HCT116 (cell line): Measurements from ENCODE around the gene CLN6. TPM values are rescaled to one million over a fixed set of nuclear protein-coding genes. Genes with fewer than 3 reads are reported as not detected.

ENCODE experiments used
- ATAC-seq: fragments of 200-7000 bp; cut with Tn5 transposase; 2 replicates; pipeline ENCODE4 v1.9.1; 2020; ENCODE audit warnings: mild to moderate bottlenecking, moderate library complexity
- BruUV-seq: library from RNA; stranded (reverse); fragments of 400-500 nt; replicated peaks from 2 replicates; lab custom pipeline; 2021; lab: Mats Ljungman, UMichigan
- CTCF ChIA-PET: fragments of 300-600 bp; sonication (Branson Sonifier 250); formaldehyde crosslinking; loops from one replicate; lab custom pipeline; 2021; ENCODE audit warnings: antibody characterized with exemption; lab: Charles Lee
- POLR2A ChIA-PET: fragments of 300-600, 350-600 bp; sonication (Branson Sonifier 250); formaldehyde crosslinking; loops from one replicate; lab custom pipeline; 2021; ENCODE audit warnings: antibody characterized with exemption; lab: Charles Lee
- RAD21 ChIA-PET, 2 experiments: fragments of 300-600 bp; sonication (Branson Sonifier 250); formaldehyde crosslinking; loops; one replicate each; lab custom pipeline; 2023; ENCODE audit warnings: low total read pairs in 2 of 2; ENCODE audit not compliant: uncharacterized antibody in 2 of 2, unreplicated experiment in 2 of 2, low non-redundant PET in 1 of 2; lab: Charles Lee
- DNase-seq: peaks from one replicate; pipeline ENCODE4 v3.0.0-alpha.2; 2010; ENCODE audit warnings: low read depth, low spot score
- H2AFZ ChIP-seq: fragments of 200-600 bp; shearing (Covaris generic), sonication (generic); 2 replicates; pipeline ENCODE4 v1.6.1; 2017; ENCODE audit warnings: low read depth, mixed run types, mixed read lengths, antibody characterized with exemption, low read length; ENCODE audit not compliant: poor library complexity, severe bottlenecking
- H3K27ac ChIP-seq: 2 replicates; pipeline ENCODE4 v1.5.1; 2012; ENCODE audit warnings: low read depth, low read length
- H3K27me3 ChIP-seq: fragments of 200-600 bp; sonication (generic); 2 replicates; pipeline ENCODE4 v1.6.1; 2016; ENCODE audit warnings: mixed run types, low read length, mixed read lengths; ENCODE audit not compliant: insufficient read depth
- H3K36me3 ChIP-seq, 2 experiments: fragments of 200-500 bp in 1 of 2; fragments of 200-600 bp in 1 of 2; sonication (Bioruptor generic) in 1 of 2; sonication (generic) in 1 of 2; 2 replicates each; pipeline versions ENCODE4 v1.5.1 to v1.6.1; 2014 to 2016; ENCODE audit warnings: low read length in 2 of 2, inconsistent platforms in 1 of 2, mixed read lengths in 1 of 2, mixed run types in 1 of 2; ENCODE audit not compliant: insufficient read depth in 2 of 2, control insufficient read depth in 1 of 2
- H3K4me1 ChIP-seq, 2 experiments: fragments of 200-600 bp in 1 of 2; sonication (generic) in 1 of 2; 2 replicates each; pipeline versions ENCODE4 v1.5.1 to v1.6.1; 2012 to 2017; ENCODE audit warnings: low read length in 2 of 2, inconsistent platforms in 1 of 2, mild to moderate bottlenecking in 1 of 2, mixed read lengths in 1 of 2, mixed run types in 1 of 2, moderate library complexity in 1 of 2; ENCODE audit not compliant: insufficient read depth in 2 of 2, control insufficient read depth in 1 of 2
- H3K4me2 ChIP-seq: fragments of 200-600 bp; sonication (generic); 2 replicates; pipeline ENCODE4 v1.6.1; 2017; ENCODE audit warnings: mixed run types, low read length, mixed read lengths
- H3K4me3 ChIP-seq, 2 experiments: fragments of 200-600 bp in 1 of 2; sonication (generic) in 1 of 2; replicated peaks in 1 of 2; 2 replicates each; pipeline ENCODE4 v1.5.1; 2011 to 2016; ENCODE audit warnings: low read length in 2 of 2, control low read depth in 1 of 2, low read depth in 1 of 2, mild to moderate bottlenecking in 1 of 2, mixed read lengths in 1 of 2, mixed run types in 1 of 2
- H3K79me2 ChIP-seq: fragments of 200-600 bp; sonication (generic); 2 replicates; pipeline ENCODE4 v1.6.1; 2017; ENCODE audit warnings: mild to moderate bottlenecking, mixed run types, low read length, moderate library complexity, mixed read lengths; ENCODE audit not compliant: insufficient read depth
- H3K9ac ChIP-seq: fragments of 200-600 bp; sonication (generic); 2 replicates; pipeline ENCODE4 v1.6.1; 2016; ENCODE audit warnings: low read length, mixed read lengths
- H3K9me2 ChIP-seq: fragments of 200-600 bp; sonication (generic), shearing (Covaris generic); 2 replicates; pipeline ENCODE4 v1.6.1; 2017; ENCODE audit warnings: mixed run types, mild to moderate bottlenecking, moderate library complexity; ENCODE audit not compliant: insufficient read depth
- H3K9me3 ChIP-seq, 2 experiments: fragments of 200-500 bp in 1 of 2; fragments of 200-600 bp in 1 of 2; sonication (Bioruptor generic) in 1 of 2; sonication (generic) in 1 of 2; 2 replicates each; pipeline ENCODE4 v1.6.1; 2014 to 2017; ENCODE audit warnings: low read length in 2 of 2, mixed read lengths in 2 of 2, inconsistent platforms in 1 of 2, low read depth in 1 of 2, mild to moderate bottlenecking in 1 of 2, mixed run types in 1 of 2, moderate library complexity in 1 of 2; ENCODE audit not compliant: control insufficient read depth in 1 of 2, insufficient read depth in 1 of 2
- H4K20me1 ChIP-seq: fragments of 200-600 bp; sonication (generic), shearing (Covaris generic); 2 replicates; pipeline ENCODE4 v1.6.1; 2017; ENCODE audit warnings: mixed run types, mild to moderate bottlenecking, moderate library complexity; ENCODE audit not compliant: insufficient read depth
- CBX3 ChIP-seq: IDR thresholded peaks from 2 replicates; pipeline ENCODE4 v1.6.1; 2012; ENCODE audit warnings: low read depth
- EGR1 ChIP-seq: IDR thresholded peaks from 2 replicates; pipeline ENCODE4 v1.6.1; 2012; ENCODE audit warnings: low read depth
- ELF1 ChIP-seq: IDR thresholded peaks from 2 replicates; pipeline ENCODE4 v1.6.1; 2012; ENCODE audit warnings: low read depth, borderline replicate concordance
- FOSL1 ChIP-seq: IDR thresholded peaks from 2 replicates; pipeline ENCODE4 v1.6.1; 2012; ENCODE audit warnings: low read depth
- POLR2A ChIP-seq: IDR thresholded peaks from 2 replicates; pipeline ENCODE4 v1.7.0; 2011; ENCODE audit warnings: borderline replicate concordance; ENCODE audit not compliant: insufficient read depth, insufficient read length; ENCODE audit errors: extremely low read depth
- RAD21 ChIP-seq: IDR thresholded peaks from 2 replicates; pipeline ENCODE4 v1.6.1; 2012; ENCODE audit warnings: low read depth, mild to moderate bottlenecking
- SIN3A ChIP-seq: IDR thresholded peaks from 2 replicates; pipeline ENCODE4 v1.6.1; 2012; ENCODE audit warnings: low read depth
- SRF ChIP-seq: IDR thresholded peaks from 2 replicates; pipeline ENCODE4 v1.6.1; 2012; ENCODE audit warnings: low read depth
- TCF7L2 ChIP-seq: IDR thresholded peaks from 2 replicates; pipeline ENCODE4 v1.7.0; 2011; ENCODE audit warnings: borderline replicate concordance, inconsistent platforms; ENCODE audit not compliant: insufficient read depth, insufficient read length; ENCODE audit errors: extremely low read depth
- YY1 ChIP-seq: IDR thresholded peaks from 2 replicates; pipeline ENCODE4 v1.6.1; 2011; ENCODE audit warnings: low read length, low read depth, moderate library complexity, mild to moderate bottlenecking; ENCODE audit not compliant: insufficient replicate concordance; ENCODE audit errors: extremely low read depth
- ZNF274 ChIP-seq: fragments of 200-500 bp; sonication (Bioruptor generic); IDR thresholded peaks from 2 replicates; pipeline ENCODE4 v1.6.1; 2014; ENCODE audit warnings: mild to moderate bottlenecking, low read depth, low read length, inconsistent platforms
- intact Hi-C: fragments of 100-400 bp; cut with micrococcal nuclease; formaldehyde crosslinking; loops from 2 replicates; pipeline ENCODE4 v1.10.0; 2022
- total RNA-seq: library from RNA; stranded (reverse); gene quantifications from one replicate; pipeline ENCODE4 v1.2.1, GENCODE V29; 2021; ENCODE audit not compliant: unreplicated experiment
- TF ChIP-seq, protein P1 (sequence below): IDR thresholded peaks from 2 replicates; pipeline ENCODE4 v1.6.1; 2012; ENCODE audit warnings: low read depth
- TF ChIP-seq, protein P2 (sequence below): IDR thresholded peaks from 2 replicates; pipeline ENCODE4 v1.6.1; 2012

CLN6 gene
- total RNA-seq, 1 experiment from 2014 or later: 44.1 TPM

DNA sequence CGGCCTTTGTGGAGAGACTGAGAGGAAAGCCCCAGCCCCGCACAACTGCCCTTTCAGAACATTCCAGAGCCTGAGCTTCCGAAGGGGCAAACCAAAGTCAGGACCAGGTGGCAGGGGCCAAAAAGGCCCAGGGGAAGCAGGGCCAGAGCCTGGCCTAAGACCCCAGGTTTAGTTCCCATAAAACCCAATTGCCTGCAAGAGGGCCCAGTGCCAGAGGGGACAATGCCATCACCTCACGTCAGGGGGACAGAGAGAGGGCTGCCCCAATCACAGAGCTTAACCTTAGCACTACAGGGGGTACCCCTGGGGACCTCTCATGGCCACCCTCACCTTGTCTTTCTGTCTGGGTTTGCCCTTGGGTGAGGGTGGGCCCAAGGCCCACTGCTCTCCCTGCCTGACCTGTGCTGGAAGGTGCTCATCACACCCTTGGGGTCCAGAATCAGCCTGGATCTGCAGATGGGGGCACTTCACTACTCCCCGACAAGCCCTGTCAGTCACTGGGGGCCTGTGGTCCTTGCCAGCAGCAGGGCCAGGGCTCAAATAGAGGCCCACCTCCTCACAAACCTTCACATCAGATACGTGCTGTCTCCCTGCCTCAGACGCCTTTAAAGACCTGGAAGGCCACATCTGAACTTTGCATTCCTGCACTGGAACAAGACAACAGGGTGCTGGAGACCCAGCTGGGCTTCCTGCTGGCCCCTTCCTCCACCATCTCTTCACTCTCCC is 28.2 kb downstream of the CLN6 start:
- intact Hi-C loops: no loop called here
- RAD21 ChIA-PET: no interaction called here
- no peaks in the 10 kb centered on the region for H3K27me3 ChIP-seq
- H3K9me3 ChIP-seq: no peaks in the 10 kb centered on the region
- H3K4me2 ChIP-seq: no peak overlapping the region
- H3K4me1 ChIP-seq: peaks cover 6 to 16% of the 10 kb centered on the region in 2 experiments; a peak in 3 of 4 replicates
- H2AFZ ChIP-seq: no peak overlapping the region
- ATAC-seq (no peak), DNase-seq (no peak)
- peaks cover 23% of the 10 kb centered on the region; the same call in 1 of the 2 replicates for H3K79me2 ChIP-seq
- no peak overlapping the region for H3K27ac ChIP-seq
- 0 out of 4 replicates have a peak, but pooled peaks cover 0 to 3% of the 10 kb centered on the region in 2 experiments for H3K36me3 ChIP-seq
- H3K4me3 ChIP-seq: no peak overlapping the region
- CTCF ChIA-PET: no interaction called here
- no TSS peak for BruUV-seq
- POLR2A ChIA-PET: no interaction called here
- TF ChIP-seq ZNF274 (no peak), CBX3 (no peak), EGR1 (no peak), RAD21 (no peak), POLR2A (no peak), FOSL1 (no peak), YY1 (no peak), ELF1 (no peak), SIN3A (no peak), TCF7L2 (no peak), SRF (no peak)
- TF ChIP-seq, protein P1, sequence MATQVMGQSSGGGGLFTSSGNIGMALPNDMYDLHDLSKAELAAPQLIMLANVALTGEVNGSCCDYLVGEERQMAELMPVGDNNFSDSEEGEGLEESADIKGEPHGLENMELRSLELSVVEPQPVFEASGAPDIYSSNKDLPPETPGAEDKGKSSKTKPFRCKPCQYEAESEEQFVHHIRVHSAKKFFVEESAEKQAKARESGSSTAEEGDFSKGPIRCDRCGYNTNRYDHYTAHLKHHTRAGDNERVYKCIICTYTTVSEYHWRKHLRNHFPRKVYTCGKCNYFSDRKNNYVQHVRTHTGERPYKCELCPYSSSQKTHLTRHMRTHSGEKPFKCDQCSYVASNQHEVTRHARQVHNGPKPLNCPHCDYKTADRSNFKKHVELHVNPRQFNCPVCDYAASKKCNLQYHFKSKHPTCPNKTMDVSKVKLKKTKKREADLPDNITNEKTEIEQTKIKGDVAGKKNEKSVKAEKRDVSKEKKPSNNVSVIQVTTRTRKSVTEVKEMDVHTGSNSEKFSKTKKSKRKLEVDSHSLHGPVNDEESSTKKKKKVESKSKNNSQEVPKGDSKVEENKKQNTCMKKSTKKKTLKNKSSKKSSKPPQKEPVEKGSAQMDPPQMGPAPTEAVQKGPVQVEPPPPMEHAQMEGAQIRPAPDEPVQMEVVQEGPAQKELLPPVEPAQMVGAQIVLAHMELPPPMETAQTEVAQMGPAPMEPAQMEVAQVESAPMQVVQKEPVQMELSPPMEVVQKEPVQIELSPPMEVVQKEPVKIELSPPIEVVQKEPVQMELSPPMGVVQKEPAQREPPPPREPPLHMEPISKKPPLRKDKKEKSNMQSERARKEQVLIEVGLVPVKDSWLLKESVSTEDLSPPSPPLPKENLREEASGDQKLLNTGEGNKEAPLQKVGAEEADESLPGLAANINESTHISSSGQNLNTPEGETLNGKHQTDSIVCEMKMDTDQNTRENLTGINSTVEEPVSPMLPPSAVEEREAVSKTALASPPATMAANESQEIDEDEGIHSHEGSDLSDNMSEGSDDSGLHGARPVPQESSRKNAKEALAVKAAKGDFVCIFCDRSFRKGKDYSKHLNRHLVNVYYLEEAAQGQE: no peak
- TF ChIP-seq, protein P2, sequence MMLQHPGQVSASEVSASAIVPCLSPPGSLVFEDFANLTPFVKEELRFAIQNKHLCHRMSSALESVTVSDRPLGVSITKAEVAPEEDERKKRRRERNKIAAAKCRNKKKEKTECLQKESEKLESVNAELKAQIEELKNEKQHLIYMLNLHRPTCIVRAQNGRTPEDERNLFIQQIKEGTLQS: no peak
- no peaks in the 10 kb centered on the region for H3K9me2 ChIP-seq
- H3K9ac ChIP-seq: no peak overlapping the region
- no peaks in the 10 kb centered on the region for H4K20me1 ChIP-seq
